Activated naive CD4-positive, alpha-beta T cell treated with anti-CD3 and anti-CD28 coated beads, Interleukin-2, amount 10 ng/mL, durations not matched to agents 7 days and 5 days (primary cell): Measurements from ENCODE around the gene POLR2A.
A peak's percentile ranks its signal among the peaks of the same experiment; 100 is the strongest.

Source experiments
- CTCF ChIA-PET: fragments of 350-600 bp; sonication (Branson Sonifier 250); formaldehyde crosslinking; loops from one replicate; lab custom pipeline; 2021; ENCODE audit warnings: antibody characterized with exemption; lab: Charles Lee
- DNase-seq: peaks from one replicate; pipeline ENCODE4 v3.0.0-alpha.2; 2020
- H3K27ac Mint-ChIP-seq: one replicate; pipeline ENCODE4 v1.8.0; 2021; ENCODE audit warnings: mild to moderate bottlenecking, moderate library complexity, mixed read lengths
- H3K27me3 Mint-ChIP-seq: one replicate; pipeline ENCODE4 v1.8.0; 2021; ENCODE audit warnings: mild to moderate bottlenecking, mixed read lengths
- H3K36me3 Mint-ChIP-seq: one replicate; pipeline ENCODE4 v1.8.0; 2021; ENCODE audit warnings: mixed read lengths
- H3K4me1 Mint-ChIP-seq: one replicate; pipeline ENCODE4 v1.8.0; 2021; ENCODE audit warnings: mixed read lengths
- H3K4me3 Mint-ChIP-seq: one replicate; pipeline ENCODE4 v1.8.0; 2021; ENCODE audit warnings: mild to moderate bottlenecking, moderate library complexity, mixed read lengths
- H3K9me3 Mint-ChIP-seq: one replicate; pipeline ENCODE4 v1.8.0; 2021; ENCODE audit warnings: mixed read lengths

The POLR2A gene

DNA sequence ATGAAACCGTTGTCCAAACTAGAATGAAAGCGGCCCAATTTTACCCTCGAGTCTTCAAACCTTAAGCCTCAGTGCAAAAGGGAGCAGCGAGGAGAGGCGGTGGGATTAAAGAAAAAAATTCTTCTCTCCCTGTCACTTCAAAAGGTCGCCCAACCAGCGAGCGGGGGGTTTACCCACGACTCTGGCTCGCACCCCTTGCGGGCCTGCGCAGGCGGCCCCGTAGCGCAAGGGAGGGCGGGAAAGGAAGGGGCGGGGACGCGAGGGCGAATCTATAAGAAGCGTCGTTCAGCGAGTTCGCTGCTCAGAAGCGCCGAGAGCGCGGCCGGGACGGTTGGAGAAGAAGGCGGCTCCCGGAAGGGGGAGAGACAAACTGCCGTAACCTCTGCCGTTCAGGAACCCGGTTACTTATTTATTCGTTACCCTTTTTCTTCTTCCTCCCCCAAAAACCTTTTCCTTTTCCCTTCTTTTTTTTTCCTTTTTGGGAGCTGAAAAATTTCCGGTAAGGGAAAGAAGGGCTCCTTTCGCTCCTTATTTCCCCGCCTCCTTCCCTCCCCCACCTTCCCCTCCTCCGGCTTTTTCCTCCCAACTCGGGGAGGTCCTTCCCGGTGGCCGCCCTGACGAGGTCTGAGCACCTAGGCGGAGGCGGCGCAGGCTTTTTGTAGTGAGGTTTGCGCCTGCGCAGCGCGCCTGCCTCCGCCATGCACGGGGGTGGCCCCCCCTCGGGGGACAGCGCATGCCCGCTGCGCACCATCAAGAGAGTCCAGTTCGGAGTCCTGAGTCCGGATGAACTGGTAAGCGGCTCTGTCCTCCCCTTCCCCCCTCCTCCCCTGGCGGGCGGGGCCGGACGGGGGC is at the start of gene POLR2A:
POLR2A (plus strand) TSS at position 300 of the 852 bp plus-strand sequence.
- Mint-ChIP-seq H3K27me3 (no peaks in the 10 kb centered on the region), H3K36me3 (peaks cover 29% of the 10 kb centered on the region), H3K4me1 (peaks cover 75% of the 10 kb centered on the region), H3K4me3 (peak within 1 kb of the TSS; percentile 99), H3K27ac (peak within 1 kb of the TSS; percentile 100), H3K9me3 (no peaks in the 10 kb centered on the region)
- CTCF ChIA-PET: interaction anchor here (2.2 to 2.4 kb wide), 2 partner anchors 48 to 76 kb away, joined by 8 to 13 read pairs; no protein-coding TSS in a partner anchor
- DNase-seq: peak; percentile 96

GRCh38 chr17:7435676-7436555 is 48.2 kb upstream of the POLR2A start:
- Mint-ChIP-seq H3K36me3 (peaks cover 22% of the 10 kb centered on the region), H3K9me3 (no peaks in the 10 kb centered on the region), H3K27ac (peak overlapping the region; percentile 97), H3K4me3 (peak overlapping the region; percentile 94), H3K27me3 (peaks cover 34% of the 10 kb centered on the region), H3K4me1 (peaks cover 51% of the 10 kb centered on the region)
- CTCF ChIA-PET: interaction anchor here (0.9 to 4.3 kb wide), 29 partner anchors 8 to 251 kb away, joined by 3 to 56 read pairs (median 6); partner anchors contain the start of genes ACAP1, CHRNB1, MPDU1 and PLSCR3
- peak; percentile 79 for DNase-seq

DNA sequence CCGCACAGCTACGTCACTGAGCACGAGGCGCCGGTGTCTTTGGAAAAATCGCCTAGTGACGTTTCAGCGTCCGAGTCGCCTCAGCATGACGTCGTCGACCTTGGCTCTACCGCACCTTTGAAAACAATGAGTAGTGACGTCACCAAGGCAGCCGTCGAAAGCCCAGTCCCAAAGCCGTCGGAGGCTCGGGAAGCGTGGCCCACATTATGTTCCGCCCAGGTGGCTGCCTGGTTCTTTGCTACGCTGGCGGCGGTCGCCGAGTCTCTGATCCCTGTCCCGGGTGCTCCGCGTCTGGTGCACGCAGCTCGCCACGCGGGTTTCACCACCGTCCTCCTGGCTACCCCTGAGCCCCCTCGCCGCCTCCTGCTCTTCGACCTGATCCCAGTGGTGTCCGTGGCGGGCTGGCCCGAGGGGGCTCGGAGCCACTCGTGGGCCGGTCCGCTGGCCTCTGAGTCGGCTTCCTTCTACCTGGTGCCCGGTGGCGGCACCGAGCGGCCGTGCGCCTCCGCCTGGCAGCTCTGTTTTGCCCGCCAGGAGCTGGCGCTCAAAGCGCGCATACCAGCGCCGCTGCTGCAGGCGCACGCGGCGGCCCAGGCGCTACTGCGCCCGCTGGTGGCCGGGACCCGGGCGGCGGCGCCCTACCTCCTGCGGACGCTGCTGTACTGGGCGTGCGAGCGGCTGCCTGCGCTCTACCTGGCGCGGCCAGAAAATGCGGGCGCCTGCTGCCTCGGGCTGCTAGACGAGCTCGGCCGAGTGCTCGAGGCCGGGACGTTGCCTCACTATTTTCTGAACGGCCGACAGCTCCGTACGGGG is 47.4 kb upstream of the POLR2A start:
- CTCF ChIA-PET: interaction anchor here (0.7 to 4.3 kb wide), 32 partner anchors 7 to 250 kb away, joined by 3 to 56 read pairs (median 5); partner anchors contain the start of genes ACAP1, CHRNB1, MPDU1 and PLSCR3
- H3K27me3 Mint-ChIP-seq: peaks cover 42% of the 10 kb centered on the region

GRCh38 chr17:7437369-7437863 is 46.8 kb upstream of the POLR2A start:
- no peak overlapping the region for H3K27ac Mint-ChIP-seq

More for the DNA sequence above, 47.4 kb upstream of the POLR2A start:
- Mint-ChIP-seq H3K4me1 (peaks cover 52% of the 10 kb centered on the region), H3K4me3 (peak overlapping the region; percentile 94), H3K27ac (peak overlapping the region; percentile 97), H3K36me3 (peaks cover 24% of the 10 kb centered on the region), H3K9me3 (no peaks in the 10 kb centered on the region)
- DNase-seq: peak; percentile 86

GRCh38 chr17:7437950-7438614 is 46.1 kb upstream of the POLR2A start:
- Mint-ChIP-seq H3K4me3 (peak overlapping the region; percentile 87), H3K36me3 (peaks cover 26% of the 10 kb centered on the region), H3K9me3 (no peaks in the 10 kb centered on the region), H3K27me3 (peaks cover 55% of the 10 kb centered on the region), H3K27ac (peak overlapping the region; percentile 90), H3K4me1 (peaks cover 52% of the 10 kb centered on the region)
- peak; percentile 84 for DNase-seq
- CTCF ChIA-PET: interaction anchor here (1.2 to 4.3 kb wide), 3 partner anchors 40 to 122 kb away, joined by 3 to 56 read pairs (median 8); partner anchors contain the start of gene TMEM95

More at GRCh38 chr17:7437369-7437863, 46.8 kb upstream of the POLR2A start:
- H3K27me3 Mint-ChIP-seq: peaks cover 49% of the 10 kb centered on the region
- no peak for DNase-seq
- peaks cover 52% of the 10 kb centered on the region for H3K4me1 Mint-ChIP-seq
- CTCF ChIA-PET: interaction anchor here (0.7 to 4.3 kb wide), 24 partner anchors 8 to 250 kb away, joined by 3 to 56 read pairs (median 6); partner anchors contain the start of genes ACAP1, MPDU1, PLSCR3 and SLC2A4
- no peaks in the 10 kb centered on the region for H3K9me3 Mint-ChIP-seq
- peaks cover 26% of the 10 kb centered on the region for H3K36me3 Mint-ChIP-seq
- peak overlapping the region; percentile 94 for H3K4me3 Mint-ChIP-seq

DNA sequence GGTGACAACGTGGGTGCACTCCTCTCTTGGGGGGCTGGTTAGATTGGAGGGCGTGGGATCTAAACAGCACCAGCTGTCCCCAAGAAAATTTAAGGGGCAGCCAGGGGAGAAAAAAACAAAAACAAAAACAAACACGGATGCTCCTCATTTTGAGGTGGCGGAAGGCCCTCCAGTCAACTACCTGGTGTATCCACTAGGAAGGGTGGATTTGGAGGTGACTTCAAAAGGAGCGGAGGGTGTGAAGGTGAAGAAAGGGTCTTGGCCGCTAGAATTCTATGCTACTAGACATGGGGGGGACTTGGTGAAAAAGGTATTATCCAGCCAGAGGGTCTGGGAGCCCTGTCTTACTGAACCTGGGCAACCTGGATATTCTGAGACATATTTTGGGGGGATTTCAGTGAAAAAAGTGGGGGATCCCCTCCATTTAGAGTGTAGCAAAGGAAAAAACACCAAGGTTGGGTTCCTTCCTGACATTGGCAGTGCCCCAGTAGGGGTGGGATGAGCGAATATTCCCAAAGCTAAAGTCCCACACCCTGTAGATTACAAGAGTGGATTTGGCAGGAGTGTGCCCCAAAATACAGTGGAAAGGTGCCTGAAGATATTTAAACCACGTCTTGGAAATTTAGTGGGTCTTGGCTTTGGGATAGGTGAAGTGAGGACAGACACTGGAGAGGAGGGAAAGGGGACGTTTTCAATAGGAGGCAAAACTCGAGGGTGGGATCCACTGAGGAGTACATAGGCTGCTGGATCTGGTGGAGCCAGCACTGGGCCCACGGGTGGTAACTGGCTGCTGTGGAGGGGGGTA is 45.3 kb upstream of the POLR2A start:
- Mint-ChIP-seq H3K4me3 (peak overlapping the region; percentile 87), H3K27me3 (peaks cover 63% of the 10 kb centered on the region), H3K9me3 (no peaks in the 10 kb centered on the region), H3K27ac (no peak overlapping the region), H3K36me3 (peaks cover 31% of the 10 kb centered on the region), H3K4me1 (peaks cover 52% of the 10 kb centered on the region)
- CTCF ChIA-PET: interaction anchor here (1.2 to 4.3 kb wide), 4 partner anchors 39 to 122 kb away, joined by 3 to 56 read pairs (median 7); partner anchors contain the start of gene TMEM95
- DNase-seq: no peak

GRCh38 chr17:7439462-7440112 is 44.6 kb upstream of the POLR2A start, which contains the start of gene FGF11:
Gene FGF11 (plus strand): TSS chr17:7439512. CDS start chr17:7439621, 109 bp downstream.
- H3K27ac Mint-ChIP-seq: no peak within 1 kb of the TSS
- peak within 1 kb of the TSS; percentile 87 for H3K4me3 Mint-ChIP-seq
- no peaks in the 10 kb centered on the region for H3K9me3 Mint-ChIP-seq
- H3K27me3 Mint-ChIP-seq: peaks cover 71% of the 10 kb centered on the region
- peaks cover 54% of the 10 kb centered on the region for H3K4me1 Mint-ChIP-seq
- CTCF ChIA-PET: interaction anchor here (1.2 to 2.8 kb wide), 5 partner anchors 12 to 121 kb away, joined by 3 to 12 read pairs (median 6); partner anchors contain the start of gene TMEM256
- H3K36me3 Mint-ChIP-seq: peaks cover 33% of the 10 kb centered on the region
- DNase-seq: peak; percentile 33

GRCh38 chr17:7440113-7440833 is 43.9 kb upstream of the POLR2A start:
- H3K4me1 Mint-ChIP-seq: peaks cover 55% of the 10 kb centered on the region
- CTCF ChIA-PET: interaction anchor here (1.0 to 2.8 kb wide), 6 partner anchors 11 to 120 kb away, joined by 3 to 12 read pairs (median 4); partner anchors contain the start of gene TMEM256
- peaks cover 77% of the 10 kb centered on the region for H3K27me3 Mint-ChIP-seq
- H3K4me3 Mint-ChIP-seq: peak overlapping the region; percentile 87
- no peak overlapping the region for H3K27ac Mint-ChIP-seq
- H3K9me3 Mint-ChIP-seq: no peaks in the 10 kb centered on the region
- peaks cover 33% of the 10 kb centered on the region for H3K36me3 Mint-ChIP-seq
- DNase-seq: peak; percentile 64

DNA sequence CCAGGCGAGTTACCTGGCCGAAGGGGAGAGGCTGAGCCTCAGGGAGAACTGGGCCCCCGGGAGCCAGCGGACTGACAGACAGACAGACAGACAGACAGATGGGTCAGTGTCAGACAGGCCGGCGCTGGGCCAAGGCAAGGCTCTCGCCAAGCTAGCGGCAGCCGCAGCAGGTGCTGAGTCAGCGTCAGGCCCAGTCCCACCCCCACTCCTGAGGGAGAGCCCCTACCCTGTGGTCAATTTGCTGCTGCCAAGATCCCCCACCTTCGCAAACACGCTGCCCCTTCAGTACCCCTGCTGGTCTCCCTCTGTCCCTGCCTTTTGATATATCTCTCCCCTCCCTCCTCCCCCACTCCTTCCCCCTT is 43.4 kb upstream of the POLR2A start:
- no peak for DNase-seq
- CTCF ChIA-PET: interaction anchor here (1.0 to 2.8 kb wide), 5 partner anchors 74 to 246 kb away, joined by 3 to 12 read pairs (median 4); partner anchors contain the start of gene TP53
- Mint-ChIP-seq H3K27me3 (peaks cover 83% of the 10 kb centered on the region), H3K4me3 (peak overlapping the region; percentile 87), H3K36me3 (peaks cover 37% of the 10 kb centered on the region), H3K9me3 (no peaks in the 10 kb centered on the region), H3K27ac (no peak overlapping the region), H3K4me1 (peaks cover 57% of the 10 kb centered on the region)

- peaks cover 34% of the 10 kb centered on the region for H3K36me3 Mint-ChIP-seq
- H3K9me3 Mint-ChIP-seq: no peaks in the 10 kb centered on the region
- DNase-seq: no peak
- peaks cover 57% of the 10 kb centered on the region for H3K4me1 Mint-ChIP-seq
- CTCF ChIA-PET: interaction anchor here (1.0 to 2.8 kb wide), 5 partner anchors 73 to 246 kb away, joined by 3 to 12 read pairs (median 4); partner anchors contain the start of gene TP53
- peaks cover 87% of the 10 kb centered on the region for H3K27me3 Mint-ChIP-seq
- H3K27ac Mint-ChIP-seq: no peak overlapping the region
- H3K4me3 Mint-ChIP-seq: no peak overlapping the region
Measured at GRCh38 chr17:7441266-7441665, 42.9 kb upstream of the POLR2A start.
